GM12872 (cell line): ENCODE measurements around the gene GPR156.

Experiments
- CTCF ChIP-seq: IDR thresholded peaks from 3 replicates; pipeline ENCODE4 v1.5.1; 2011; ENCODE audit warnings: low read depth, mild to moderate bottlenecking, low read length, moderate library complexity; ENCODE audit not compliant: insufficient read depth

Gene GPR156

GRCh38 chr3:120286465-120286864, 1.4 kb upstream of the GPR156 start:
- no peak for TF ChIP-seq CTCF

GRCh38 chr3:120285508-120285841, 453 bp upstream of the GPR156 start:
- TF ChIP-seq CTCF: no peak

- TF ChIP-seq CTCF: no peak
Measured at GRCh38 chr3:120281261-120281660, 3.8 kb downstream of the GPR156 start.

- no peak for TF ChIP-seq CTCF
Measured at GRCh38 chr3:120280566-120280965, 4.5 kb downstream of the GPR156 start.

- no peak for TF ChIP-seq CTCF
Measured at GRCh38 chr3:120280026-120280425, 5.0 kb downstream of the GPR156 start.

GRCh38 chr3:120276767-120277166, 8.3 kb downstream of the GPR156 start:
- no peak for TF ChIP-seq CTCF

GRCh38 chr3:120275618-120276017, 9.4 kb downstream of the GPR156 start:
- TF ChIP-seq CTCF: no peak

GRCh38 chr3:120274739-120275167, 10.3 kb downstream of the GPR156 start:
- no peak for TF ChIP-seq CTCF
